GM19397 (cell line): ENCODE results near the gene GFOD1.
A peak's percentile ranks its signal among the peaks of the same experiment; 100 is the strongest.

Experiments used
- ATAC-seq: cut with Tn5 transposase; IDR thresholded peaks from one replicate; pipeline ENCODE4 v1.9.1; 2021; ENCODE audit warnings: mild to moderate bottlenecking, moderate library complexity; ENCODE audit not compliant: unreplicated experiment

The GFOD1 gene

GRCh38 chr6:13384506-13384905 is 102.9 kb downstream of the GFOD1 start:
- ATAC-seq, result no peak

GRCh38 chr6:13383328-13384163 is 103.9 kb downstream of the GFOD1 start:
- peak; percentile 87 for ATAC-seq

GRCh38 chr6:13380761-13381160 is 106.6 kb downstream of the GFOD1 start:
- no peak for ATAC-seq

GRCh38 chr6:13378669-13379590 is 108.5 kb downstream of the GFOD1 start:
- no peak for ATAC-seq

GRCh38 chr6:13377054-13377758 is 110.2 kb downstream of the GFOD1 start:
- ATAC-seq, result no peak

GRCh38 chr6:13375360-13375878 is 112.0 kb downstream of the GFOD1 start:
- peak; percentile 62 for ATAC-seq

GRCh38 chr6:13373919-13374318 is 113.5 kb downstream of the GFOD1 start:
- ATAC-seq, result no peak

GRCh38 chr6:13373488-13373886 is 113.9 kb downstream of the GFOD1 start:
- no peak for ATAC-seq

- ATAC-seq, result no peak
These were observed 114.5 kb downstream of the GFOD1 start for GRCh38 chr6:13372688-13373487.

GRCh38 chr6:13372076-13372475 is 115.3 kb downstream of the GFOD1 start:
- no peak for ATAC-seq

- no peak for ATAC-seq
These were observed 115.9 kb downstream of the GFOD1 start for GRCh38 chr6:13371421-13372072.

GRCh38 chr6:13370623-13371022 is 116.8 kb downstream of the GFOD1 start:
- ATAC-seq, result no peak

- ATAC-seq, result no peak
These were observed 117.8 kb downstream of the GFOD1 start for GRCh38 chr6:13369591-13369990.

GRCh38 chr6:13368731-13369115 is 118.7 kb downstream of the GFOD1 start:
- no peak for ATAC-seq

GRCh38 chr6:13368079-13368730 is 119.2 kb downstream of the GFOD1 start:
- ATAC-seq, result no peak

GRCh38 chr6:13367396-13367795 is 120.0 kb downstream of the GFOD1 start:
- no peak for ATAC-seq

- ATAC-seq, result no peak
These were observed 122.1 kb downstream of the GFOD1 start for GRCh38 chr6:13365320-13365719.

GRCh38 chr6:13364842-13365241 is 122.6 kb downstream of the GFOD1 start:
- ATAC-seq, result no peak

GRCh38 chr6:13362412-13362811 is 125.0 kb downstream of the GFOD1 start:
- no peak for ATAC-seq
